ENCODE measurements around the gene ADPRM.

ADPRM gene

DNA sequence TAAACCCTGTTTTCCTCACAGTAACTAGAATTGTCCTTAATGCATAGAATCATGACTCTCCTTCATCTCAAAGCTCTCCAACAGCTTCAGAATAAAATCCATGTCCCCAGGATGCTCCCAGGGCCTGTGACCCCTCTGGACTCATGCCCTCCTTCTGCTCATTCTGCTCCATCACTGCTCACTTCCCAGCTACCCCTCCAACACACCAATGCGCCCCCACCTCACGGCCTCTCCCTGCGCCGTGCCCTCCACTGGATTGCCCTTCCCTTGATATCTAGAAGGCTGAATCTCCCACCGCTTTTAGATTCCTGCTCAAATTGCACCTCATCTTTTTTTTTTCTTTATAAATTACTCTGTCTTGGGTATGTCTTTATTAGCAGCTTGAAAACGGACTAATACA, 45.0 kb downstream of the ADPRM start:
- DNase-seq, result no peak

DNA sequence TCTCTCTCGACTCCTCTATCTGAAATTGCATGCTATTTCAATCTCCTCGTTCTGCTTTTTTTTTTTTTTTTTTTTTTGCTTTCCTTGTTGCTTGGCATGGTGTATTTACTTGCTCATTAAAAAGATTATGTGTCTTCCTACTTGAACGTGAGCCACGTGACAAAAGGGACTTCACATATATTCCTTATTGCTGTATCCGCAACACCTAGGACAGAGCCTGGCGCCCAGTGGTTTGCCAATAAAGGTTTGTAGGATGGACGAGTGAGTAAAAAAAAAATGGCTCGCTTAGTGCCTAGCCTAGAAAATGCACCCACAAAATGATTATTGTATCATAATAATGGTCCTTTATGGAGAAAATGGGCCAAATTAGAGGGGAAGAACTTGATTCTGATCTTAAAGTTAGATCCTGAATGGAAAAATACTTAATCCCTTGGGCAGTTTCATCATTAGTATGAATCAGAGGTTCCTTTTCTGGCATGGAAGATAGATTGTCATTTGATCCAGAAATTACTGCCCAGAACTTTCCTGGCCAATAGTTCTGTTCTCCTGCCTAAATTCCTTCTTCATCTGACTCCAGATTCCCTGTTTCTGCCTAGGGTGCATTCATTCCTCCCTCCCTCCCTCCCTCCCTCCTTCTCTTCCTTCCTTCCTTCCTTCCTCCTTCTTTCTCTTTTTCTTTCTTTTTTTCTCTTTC, 46.1 kb downstream of the ADPRM start:
- DNase-seq, result no peak

DNA sequence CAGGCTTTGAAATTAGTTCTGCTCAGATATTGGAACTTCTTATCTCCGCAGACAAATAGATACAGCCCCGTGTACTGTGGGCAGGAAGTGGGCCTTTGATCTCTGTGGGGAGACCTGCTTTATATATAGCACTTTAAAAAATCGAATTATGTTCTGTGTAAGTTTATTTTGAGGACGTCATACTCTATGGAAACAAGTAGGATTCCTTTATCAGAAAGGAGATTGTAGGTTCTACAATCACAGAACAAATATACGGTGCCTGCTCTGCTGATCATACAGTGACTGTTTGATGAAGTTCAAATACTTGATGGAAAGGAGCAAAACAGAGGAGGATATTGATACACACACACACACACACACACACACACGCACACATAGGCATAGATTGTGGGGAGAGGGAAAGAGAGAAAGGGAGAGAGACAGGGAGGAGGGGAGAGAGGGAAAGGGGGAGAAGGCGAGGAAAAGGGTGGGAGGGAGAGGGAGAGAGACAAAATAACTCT, 47.2 kb downstream of the ADPRM start:
- no peak for DNase-seq

DNA sequence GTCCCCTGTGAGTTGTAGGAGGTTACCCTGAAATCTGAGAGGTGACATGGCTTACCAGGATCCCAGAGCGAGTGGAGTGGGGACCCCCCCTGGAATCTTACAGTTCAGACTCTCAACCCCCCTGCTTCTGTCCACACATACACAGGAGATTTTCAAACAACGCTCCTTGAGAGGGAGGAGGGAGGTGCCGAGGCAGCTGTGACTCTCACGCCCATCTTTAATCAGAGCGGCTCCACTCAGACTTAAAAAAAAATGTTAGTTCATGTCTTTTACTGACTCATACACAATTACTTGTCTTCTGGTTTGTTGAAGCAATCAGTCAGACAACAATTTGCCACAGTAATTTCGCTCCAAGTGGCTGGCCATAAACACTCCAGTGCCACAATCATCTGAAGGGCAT, 47.8 kb downstream of the ADPRM start:
- no peak for DNase-seq

DNA sequence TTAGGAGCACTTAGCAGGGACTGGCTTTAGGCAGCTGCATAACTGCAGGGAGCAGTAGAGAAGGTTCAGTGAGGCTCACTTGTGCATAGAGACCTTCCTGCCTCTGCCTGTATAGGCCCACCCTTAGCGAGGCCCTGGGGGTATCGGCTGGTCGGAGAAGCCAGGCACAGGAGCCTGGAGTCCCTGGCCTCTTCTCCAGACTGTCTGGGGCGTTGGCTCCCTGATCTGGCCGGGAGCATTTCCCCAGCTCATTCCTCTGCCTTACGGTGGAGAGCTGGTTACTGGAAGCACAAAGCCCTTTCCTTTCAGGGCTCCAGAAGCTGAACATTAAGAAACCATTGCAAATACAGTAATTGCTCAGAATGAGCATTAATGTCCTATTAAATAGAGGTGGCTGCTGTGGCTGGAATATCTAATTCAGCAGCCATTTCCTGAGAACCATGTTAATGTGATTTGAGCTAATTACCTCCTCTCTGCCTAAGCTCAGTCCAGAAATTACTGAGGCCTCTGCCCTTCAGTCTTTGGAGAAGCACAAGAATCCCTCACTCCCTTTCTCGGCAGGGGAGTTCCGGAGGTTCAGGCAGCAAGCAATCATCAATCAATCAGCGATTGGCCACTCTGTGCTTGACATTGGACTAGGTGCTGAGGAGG, 51.3 kb downstream of the ADPRM start:
- DNase-seq, result no peak

DNA sequence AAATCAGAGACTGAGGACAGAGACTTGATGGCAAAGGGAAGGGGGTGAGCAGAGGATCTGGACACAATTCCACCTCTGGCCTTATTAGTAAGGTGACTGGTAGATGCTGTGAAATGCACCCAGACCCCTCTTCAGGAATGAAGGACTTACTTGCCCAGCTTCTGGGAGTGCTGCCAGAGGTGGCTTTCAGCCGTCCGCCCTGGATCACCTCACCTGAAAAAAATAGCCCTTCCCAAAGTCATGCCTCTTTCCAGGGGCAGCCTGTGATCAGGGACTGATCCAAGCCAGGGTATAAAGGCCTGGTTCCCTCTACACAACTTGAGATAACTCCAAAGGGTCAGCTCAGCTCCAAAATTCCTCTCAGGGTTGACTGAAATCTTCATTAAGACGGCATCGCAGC, 52.8 kb downstream of the ADPRM start:
- DNase-seq, result no peak

DNA sequence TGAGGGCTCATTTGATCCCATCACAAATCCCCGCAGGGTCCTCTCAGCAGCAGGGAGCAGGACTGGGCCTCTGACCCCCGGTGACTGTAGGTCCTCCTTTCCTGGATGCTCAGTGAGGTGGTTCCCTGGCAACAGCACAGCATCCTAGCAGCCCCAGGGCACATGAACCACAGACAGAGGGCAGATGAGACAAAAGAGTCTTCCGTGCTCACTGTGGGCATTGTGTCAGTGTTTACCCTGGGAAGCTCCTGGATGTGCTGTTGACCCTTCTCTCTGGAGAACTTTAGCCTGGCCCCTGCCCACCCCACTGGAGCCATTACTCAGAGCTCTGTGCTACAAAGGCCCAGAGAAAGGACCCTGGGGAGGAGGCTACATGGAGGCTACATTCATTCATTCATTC, 54.2 kb downstream of the ADPRM start:
- no peak for DNase-seq

DNA sequence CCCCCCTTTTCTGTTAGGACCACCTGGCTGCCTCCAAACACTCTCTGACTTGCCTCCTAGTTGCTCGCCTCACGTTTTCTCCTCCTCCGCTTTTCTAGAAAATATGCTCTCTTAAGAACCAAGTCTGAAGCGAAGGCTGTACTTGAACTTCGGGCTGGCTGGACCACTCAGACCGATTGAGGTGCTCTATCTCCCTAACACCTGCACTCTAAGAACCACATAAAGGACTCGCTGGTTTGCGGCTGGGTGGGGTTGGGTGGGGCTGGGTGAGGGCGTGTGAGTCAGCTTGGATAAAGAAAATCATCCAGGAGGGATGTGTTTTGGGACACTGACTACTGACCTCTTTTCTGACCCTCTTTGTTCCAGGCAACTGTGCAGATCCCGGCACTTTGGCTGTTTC, 55.3 kb downstream of the ADPRM start:
- DNase-seq, result no peak

DNA sequence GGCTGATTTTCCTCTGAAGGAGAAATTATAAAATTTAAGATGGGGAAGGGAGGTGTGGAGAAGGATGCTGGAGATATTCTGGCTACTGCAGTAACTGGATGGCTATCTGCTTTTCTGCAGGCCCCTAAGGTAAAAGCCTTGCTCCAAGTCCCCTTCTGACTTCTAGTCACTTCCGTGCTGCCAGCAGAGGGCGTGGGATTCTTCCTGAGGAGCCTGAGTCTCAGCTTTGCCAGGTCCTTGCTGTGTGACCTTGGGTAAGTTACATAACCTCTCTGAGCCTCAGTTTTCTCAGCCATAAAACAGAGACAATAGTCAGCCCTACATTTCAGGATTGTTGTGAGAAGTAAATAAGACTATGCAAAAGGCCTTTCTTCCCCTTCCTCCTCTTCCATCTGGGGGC, 56.7 kb downstream of the ADPRM start:
- DNase-seq, result no peak

DNA sequence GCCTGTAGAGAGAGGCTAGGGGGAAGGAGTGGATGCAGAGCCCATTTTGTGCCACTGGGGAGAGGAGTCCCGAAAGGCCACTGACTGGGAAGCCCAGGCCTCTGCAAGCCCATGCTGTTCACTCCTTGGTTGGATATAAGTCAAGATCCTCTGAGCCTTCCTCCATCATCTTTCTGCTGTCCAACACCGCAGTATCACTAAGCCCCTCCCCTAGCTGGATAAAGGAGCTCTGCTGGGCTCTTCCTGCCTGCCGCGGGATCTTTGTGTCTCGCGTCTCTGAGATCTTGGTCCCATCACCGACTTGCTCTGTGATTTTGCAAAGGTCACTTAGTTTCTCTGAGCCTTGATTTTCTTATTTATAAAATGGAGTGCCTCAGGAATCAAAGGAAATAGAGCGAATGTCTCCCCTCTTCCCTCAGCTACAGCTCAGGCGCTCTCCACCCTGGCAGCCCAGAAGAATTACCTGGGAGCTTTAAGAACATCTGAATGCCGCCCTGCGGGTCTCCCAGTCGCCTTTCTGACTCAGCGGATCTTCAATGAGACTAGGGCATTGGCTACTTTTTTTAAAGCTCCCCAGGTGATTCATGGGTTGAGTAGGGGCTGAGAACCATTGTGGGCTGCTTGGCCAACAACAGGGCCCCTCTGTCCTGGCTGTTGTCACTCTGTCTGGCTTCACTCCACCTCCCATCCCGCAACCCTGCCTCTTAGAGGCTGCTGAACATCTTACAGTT, 57.6 kb downstream of the ADPRM start:
- DNase-seq, result no peak

DNA sequence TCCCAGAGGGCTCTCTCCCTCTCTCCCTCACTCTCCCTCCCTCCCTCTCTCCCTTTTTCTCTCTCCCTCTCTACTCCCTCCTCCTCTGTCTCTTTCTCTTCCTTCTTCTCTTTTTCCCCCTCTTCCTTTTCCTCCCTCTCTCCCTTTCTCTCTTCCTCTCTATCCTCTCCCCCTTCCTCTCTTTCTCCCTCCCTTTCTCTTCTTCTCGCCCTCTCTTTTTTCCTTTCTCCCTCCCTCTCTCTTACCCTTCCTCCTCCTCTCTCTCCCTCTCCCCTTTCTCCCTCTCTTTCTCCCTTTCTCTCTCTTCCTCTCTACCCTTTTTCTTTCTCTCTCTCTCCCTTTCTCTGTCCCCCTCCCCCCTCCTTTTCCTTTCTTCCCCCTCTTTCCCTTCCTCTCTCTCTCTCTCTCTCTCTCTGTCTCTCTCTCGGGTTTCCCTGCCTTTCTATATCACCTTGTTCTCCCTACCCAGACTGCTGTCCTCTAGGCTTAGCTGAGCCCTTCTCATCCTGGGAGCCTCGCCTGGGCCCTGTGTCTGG, 58.3 kb downstream of the ADPRM start:
- no peak for DNase-seq

DNA sequence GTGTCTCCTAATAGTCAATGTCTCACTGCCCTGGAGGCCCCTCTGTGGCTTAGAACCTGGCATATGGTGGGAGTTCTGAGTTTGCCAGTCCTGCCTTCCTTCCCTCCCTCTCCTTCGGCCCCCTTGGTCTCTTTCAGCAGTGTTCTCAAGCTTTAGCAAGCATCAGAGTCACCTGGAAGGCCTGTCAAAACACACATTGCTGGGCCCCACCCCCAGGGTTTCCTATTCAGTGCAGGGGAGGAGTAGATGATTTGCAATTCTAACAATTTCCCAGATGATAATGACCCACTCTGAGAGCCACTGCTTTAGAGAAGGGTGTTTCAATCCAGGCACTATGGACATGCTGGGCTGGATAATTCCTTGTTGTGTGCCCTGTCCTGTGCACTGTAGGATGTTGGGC, 58.8 kb downstream of the ADPRM start:
- no peak for DNase-seq

DNA sequence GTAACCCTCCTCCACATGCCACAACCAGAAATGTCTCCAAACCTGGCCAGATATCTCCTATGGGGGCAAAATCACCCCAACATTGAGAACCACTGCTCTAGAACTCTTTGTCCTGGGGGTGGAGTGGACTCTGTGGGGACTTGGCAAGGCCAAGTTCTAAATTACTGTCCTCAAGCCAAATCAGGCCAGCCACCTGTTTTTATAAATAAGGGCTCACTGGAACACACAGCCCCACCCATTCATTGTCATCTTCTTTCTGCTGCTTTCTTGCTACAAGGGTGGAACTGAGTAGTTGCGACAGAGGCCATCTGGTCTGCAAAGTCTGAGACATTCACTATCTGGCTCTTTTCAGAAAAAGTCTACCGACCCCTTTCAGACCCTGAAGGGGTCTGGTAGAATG, 59.2 kb downstream of the ADPRM start:
- DNase-seq, result no peak

DNA sequence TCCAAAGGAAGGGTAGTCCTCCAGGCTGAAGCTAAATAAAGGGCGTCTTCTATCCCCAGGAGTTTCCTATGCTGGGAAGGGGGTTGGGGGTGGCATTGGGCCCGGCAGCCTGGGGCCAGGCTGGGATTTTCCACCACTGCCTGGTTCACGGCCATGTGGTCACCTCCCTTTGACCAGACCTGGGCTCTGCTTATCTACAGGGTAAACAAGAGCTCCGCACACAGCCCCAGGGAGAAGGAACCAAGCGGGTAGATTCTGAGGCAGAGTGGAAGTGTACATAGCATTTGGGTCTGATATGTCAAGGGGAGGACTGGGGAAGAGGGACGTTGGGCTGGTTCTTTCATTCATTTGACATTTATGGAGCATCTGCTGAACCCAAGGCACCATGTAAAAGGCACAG, 59.7 kb downstream of the ADPRM start:
- DNase-seq, result no peak

DNA sequence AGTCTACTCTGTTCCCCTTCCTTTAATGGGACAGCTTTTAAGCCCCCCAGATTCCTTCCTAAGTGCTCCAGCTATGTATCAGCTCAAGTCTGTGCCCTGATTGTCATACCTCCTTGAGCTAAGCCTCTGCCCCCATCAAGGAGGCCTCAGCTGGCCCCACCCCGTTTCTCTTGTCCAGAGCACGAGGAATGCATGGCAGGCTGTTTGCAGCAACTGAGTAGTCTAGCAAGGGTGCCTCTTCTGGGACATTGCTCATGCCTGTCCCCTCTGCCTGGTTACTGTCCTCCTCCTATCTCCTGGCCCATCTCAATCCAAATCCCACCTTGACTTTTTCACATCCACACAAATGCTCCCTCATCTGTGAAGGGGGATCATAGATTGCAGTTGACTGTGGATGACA, 60.3 kb downstream of the ADPRM start:
- no peak for DNase-seq

DNA sequence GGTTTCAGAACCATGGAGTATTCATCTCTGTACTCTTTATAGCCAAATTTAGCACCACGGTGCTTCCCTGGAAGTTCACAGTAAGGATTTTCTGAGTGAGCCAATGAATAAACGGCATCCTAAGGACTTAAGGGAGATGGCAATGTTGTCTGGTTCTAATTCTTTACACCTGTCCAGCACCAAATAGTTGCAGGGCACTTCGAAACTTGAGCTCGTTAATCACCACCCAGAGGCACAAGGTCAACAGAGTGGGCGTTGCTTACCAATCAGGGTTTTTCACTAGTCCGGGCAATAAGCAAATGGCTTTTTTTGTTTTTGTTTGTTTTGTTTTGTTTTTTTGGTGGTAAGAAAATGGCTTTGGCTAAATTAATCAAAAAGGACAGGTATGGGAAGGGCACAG, 60.7 kb downstream of the ADPRM start:
- DNase-seq, result no peak
